HepG2 (cell line): ENCODE results near the gene HOXA11. TPM values are rescaled to one million over a fixed set of nuclear protein-coding genes. Genes with fewer than 3 reads are reported as not detected.
A peak's percentile ranks its signal among the peaks of the same experiment; 100 is the strongest.

Source experiments
- BRCA1 ChIP-seq: sonication (generic); formaldehyde crosslinking; IDR thresholded peaks from 2 replicates; pipeline ENCODE4 v1.4.0; 2020; ENCODE audit warnings: missing genetic modification reagents
- CENPT ChIP-seq: sonication (generic); formaldehyde crosslinking; IDR thresholded peaks from 2 replicates; pipeline ENCODE4 v1.8.0; 2022; ENCODE audit warnings: low read depth, mild to moderate bottlenecking, moderate library complexity, missing genetic modification reagents
- CTCF ChIP-seq: sonication (generic); formaldehyde crosslinking; IDR thresholded peaks from 2 replicates; pipeline ENCODE4 v1.5.0; 2020; ENCODE audit warnings: mild to moderate bottlenecking, missing genetic modification reagents, moderate library complexity
- E2F5 ChIP-seq: sonication (generic); formaldehyde crosslinking; conservative IDR thresholded peaks from 2 replicates; pipeline ENCODE4 v1.4.0; 2020; ENCODE audit warnings: missing genetic modification reagents
- EZH2 ChIP-seq: conservative IDR thresholded peaks from 2 replicates; pipeline ENCODE4 v1.6.1; 2012; ENCODE audit warnings: mild to moderate bottlenecking, low read depth, low read length, moderate library complexity
- GABPA ChIP-seq, 2 experiments: IDR thresholded peaks; 2 replicates each; pipeline ENCODE4 v1.6.1; 2011 to 2016; ENCODE audit warnings: low read depth in 2 of 2, low read length in 1 of 2, missing biosample characterization in 1 of 2, missing genetic modification characterization in 1 of 2
- GFI1 ChIP-seq: sonication (generic); formaldehyde crosslinking; IDR thresholded peaks from 2 replicates; pipeline ENCODE4 v1.5.0; 2020; ENCODE audit warnings: missing genetic modification reagents, mild to moderate bottlenecking, borderline replicate concordance
- HMGXB4 ChIP-seq, 2 experiments: sonication (generic) in 1 of 2; formaldehyde crosslinking in 1 of 2; IDR thresholded peaks; 2 replicates each; pipeline versions ENCODE4 v1.4.0 to v1.6.1; 2018 to 2020; ENCODE audit warnings: missing genetic modification reagents in 2 of 2, borderline replicate concordance in 1 of 2, low read depth in 1 of 2, mild to moderate bottlenecking in 1 of 2, missing biosample characterization in 1 of 2
- KDM6A ChIP-seq: IDR thresholded peaks from 2 replicates; pipeline ENCODE4 v1.6.1; 2016; ENCODE audit warnings: low read depth
- MED1 ChIP-seq: sonication (generic); formaldehyde crosslinking; IDR thresholded peaks from 2 replicates; pipeline ENCODE4 v1.4.0; 2020; ENCODE audit warnings: missing genetic modification reagents
- NFYB ChIP-seq: sonication (generic); formaldehyde crosslinking; IDR thresholded peaks from 2 replicates; pipeline ENCODE4 v1.4.0; 2020; ENCODE audit warnings: missing genetic modification reagents
- NR2F6 ChIP-seq, 2 experiments: IDR thresholded peaks; 2 replicates each; pipeline ENCODE4 v1.6.1; 2016; ENCODE audit warnings: antibody characterized with exemption in 1 of 2, mild to moderate bottlenecking in 1 of 2
- POLR2A ChIP-seq, 2 experiments: IDR thresholded peaks; 2 replicates each; pipeline ENCODE4 v1.6.1; 2011; ENCODE audit warnings: low read depth in 2 of 2, low read length in 2 of 2, mild to moderate bottlenecking in 1 of 2, moderate library complexity in 1 of 2; ENCODE audit not compliant: insufficient read depth in 1 of 2
- SRSF1 ChIP-seq: fragments of 200-400 bp; formaldehyde crosslinking; optimal IDR thresholded peaks from 2 replicates; pipeline ENCODE3; 2017; ENCODE audit warnings: mild to moderate bottlenecking, low read depth, low read length, moderate library complexity
- TBX3 ChIP-seq: fragments of 450-650 bp; IDR thresholded peaks from 2 replicates; pipeline ENCODE4 v1.6.1; 2017; ENCODE audit warnings: antibody characterized with exemption, mild to moderate bottlenecking, inconsistent platforms, borderline replicate concordance
- TGIF2 ChIP-seq: IDR thresholded peaks from 2 replicates; pipeline ENCODE4 v1.6.1; 2016; ENCODE audit warnings: control low read depth, missing compliant biosample characterization
- ZNF251 ChIP-seq: sonication (generic); formaldehyde crosslinking; IDR thresholded peaks from 2 replicates; pipeline ENCODE4 v1.9.0; 2021; ENCODE audit warnings: mild to moderate bottlenecking, missing genetic modification reagents
- ZNF326 ChIP-seq: sonication (generic); formaldehyde crosslinking; IDR thresholded peaks from 2 replicates; pipeline ENCODE4 v1.4.0; 2020; ENCODE audit warnings: missing genetic modification reagents, borderline replicate concordance
- ZNF547 ChIP-seq: sonication (generic); formaldehyde crosslinking; IDR thresholded peaks from 2 replicates; pipeline ENCODE4 v1.5.1; 2020; ENCODE audit warnings: mild to moderate bottlenecking, missing genetic modification reagents
- ZNF598 ChIP-seq: sonication (generic); formaldehyde crosslinking; IDR thresholded peaks from 2 replicates; pipeline ENCODE4 v1.5.1; 2020; ENCODE audit warnings: mild to moderate bottlenecking, missing genetic modification reagents, borderline replicate concordance
- ZNF784 ChIP-seq: sonication (generic); formaldehyde crosslinking; IDR thresholded peaks from 2 replicates; pipeline ENCODE4 v1.5.1; 2020; ENCODE audit warnings: missing genetic modification reagents, mild to moderate bottlenecking, borderline replicate concordance
- ZSCAN20 ChIP-seq: sonication (generic); formaldehyde crosslinking; IDR thresholded peaks from 2 replicates; pipeline ENCODE4 v1.4.0; 2020; ENCODE audit warnings: missing genetic modification reagents, mild to moderate bottlenecking, borderline replicate concordance
- ZSCAN5A ChIP-seq: sonication (generic); formaldehyde crosslinking; IDR thresholded peaks from 2 replicates; pipeline ENCODE4 v1.8.0; 2022; ENCODE audit warnings: mild to moderate bottlenecking, missing genetic modification reagents, borderline replicate concordance
- polyA plus RNA-seq, 8 experiments: library from polyadenylated mRNA; depleted of rRNA in 3 of 8; stranded (reverse) in 7 of 8; unstranded in 1 of 8; fragments of >200 nt; fragmentation: Illumina TruSeq in 4 of 8; extraction: Trizol in 4 of 8; gene quantifications; 2 replicates each; pipeline versions ENCODE4 v1.2.1 to v1.2.3, GENCODE V29; 2011 to 2016; ENCODE audit warnings: low read depth in 4 of 8, missing spikeins in 1 of 8, mixed read lengths in 1 of 8; ENCODE audit not compliant: insufficient read depth in 1 of 8
- total RNA-seq, 5 experiments: library from RNA; depleted of rRNA; stranded (reverse); fragments of >200 nt; fragmentation: Illumina TruSeq; extraction: Trizol; gene quantifications; 2 replicates each; pipeline ENCODE4 v1.2.3, GENCODE V29; 2016; ENCODE audit warnings: low read depth in 1 of 5

HOXA11 gene
- total and polyA plus RNA-seq, 2 of the 13 experiments (the other 11 are each of a cell fraction or from before 2014, with no cell fraction given) = not detected

- peak; percentile 46; the same call in 1 of the 2 replicates for TF ChIP-seq MED1 (CRISPR knock-in tag)
- no peak for TF ChIP-seq GFI1 (CRISPR knock-in tag)
- TF ChIP-seq E2F5 (CRISPR knock-in tag) = no peak
- no peak for TF ChIP-seq POLR2A (IDR thresholded peaks at IDR 0.05; ENCODE audit: insufficient read depth in 1 of 2, low read depth in 2 of 2, low read length in 2 of 2)
- peak; percentile 83 for TF ChIP-seq NR2F6 (IDR thresholded peaks at IDR 0.05)
- TF ChIP-seq NR2F6 (CRISPR knock-in tag; IDR thresholded peaks at IDR 0.05) = peak; percentile 69
- peak; percentile 42 for TF ChIP-seq CTCF (CRISPR knock-in tag)
- TF ChIP-seq HMGXB4 (CRISPR knock-in tag; IDR thresholded peaks at IDR 0.05; ENCODE audit: borderline replicate concordance in 1 of 2, low read depth in 1 of 2) = peak in 1 of 2 experiments; percentile 10; a peak in 1 of 4 replicates
- TF ChIP-seq ZNF326 (CRISPR knock-in tag) = no peak
- no peak for TF ChIP-seq BRCA1 (CRISPR knock-in tag)
- TF ChIP-seq ZNF598 (CRISPR knock-in tag) = no peak
- no peak for TF ChIP-seq ZNF784
- TF ChIP-seq EZH2 = no peak
- no peak for TF ChIP-seq ZNF251 (CRISPR knock-in tag)
- no peak for TF ChIP-seq ZSCAN5A (CRISPR knock-in tag)
- no peak for TF ChIP-seq SRSF1
- no peak for TF ChIP-seq TBX3
- no peak for TF ChIP-seq GABPA (IDR thresholded peaks at IDR 0.05; ENCODE audit: low read depth, low read length)
- TF ChIP-seq GABPA (CRISPR knock-in tag; IDR thresholded peaks at IDR 0.05; ENCODE audit: low read depth) = no peak
- TF ChIP-seq NFYB (CRISPR knock-in tag) = no peak
- TF ChIP-seq ZNF547 (CRISPR knock-in tag) = 0 out of 2 replicates have a peak, but pooled peaks have one; percentile 37
- TF ChIP-seq TGIF2 (CRISPR knock-in tag) = no peak
- TF ChIP-seq ZSCAN20 (CRISPR knock-in tag) = no peak
- TF ChIP-seq KDM6A (CRISPR knock-in tag) = peak; percentile 59; the same call in 1 of the 2 replicates
- TF ChIP-seq CENPT (CRISPR knock-in tag) = no peak
Measured at GRCh38 chr7:27133409-27134231, 51.4 kb downstream of the HOXA11 start (continued).
